Measurements from ENCODE around the gene RTN4. TPM values are rescaled to one million over a fixed set of nuclear protein-coding genes. Genes with fewer than 3 reads are reported as not detected.

Gene RTN4
- total RNA-seq, 1 experiment from 2014 or later: 236 TPM

GRCh38 chr2:54948120-54948519 lies 102.1 kb downstream of the RTN4 start:
- CTCF ChIA-PET: no interaction called here
- H3K4me1 ChIP-seq: no peaks in the 10 kb centered on the region
- H3K36me3 Mint-ChIP-seq (ENCODE audit: insufficient read depth, unreplicated experiment): peaks cover 14% of the 10 kb centered on the region
- no peak overlapping the region for H3K27ac Mint-ChIP-seq (ENCODE audit: unreplicated experiment)
- BruUV-seq (replicated peaks): no TSS peak
- POLR2A ChIA-PET: no interaction called here
- no peak for DNase-seq
- no peak overlapping the region for H3K4me3 ChIP-seq (ENCODE audit: low read depth, low read length)
- H3K9me3 ChIP-seq: no peaks in the 10 kb centered on the region
- intact Hi-C loops (cut with micrococcal nuclease; ENCODE audit: unreplicated experiment): no loop called here
- H3K9me3 Mint-ChIP-seq (ENCODE audit: unreplicated experiment): no peaks in the 10 kb centered on the region
- H3K4me1 Mint-ChIP-seq (ENCODE audit: low read depth, unreplicated experiment): peaks cover 6% of the 10 kb centered on the region
- TF ChIP-seq CTCF (IDR thresholded peaks at IDR 0.05; ENCODE audit: insufficient read depth in 1 of 2, low read depth in 1 of 2, low read length in 1 of 2, severe bottlenecking in 1 of 2, unreplicated experiment in 1 of 2): no peak
- no peaks in the 10 kb centered on the region for H3K27me3 ChIP-seq (replicated peaks; ENCODE audit: control insufficient read depth, insufficient read depth, low read length)
- no peaks in the 10 kb centered on the region for H3K27me3 Mint-ChIP-seq (ENCODE audit: insufficient read depth, unreplicated experiment)
- H3K4me3 Mint-ChIP-seq (ENCODE audit: unreplicated experiment): no peak overlapping the region
- H3K36me3 ChIP-seq (ENCODE audit: control insufficient read depth, insufficient read depth, low read length): no peaks in the 10 kb centered on the region

GRCh38 chr2:54947646-54948045 lies 102.6 kb downstream of the RTN4 start:
- POLR2A ChIA-PET: no interaction called here

GRCh38 chr2:54947136-54947535 lies 103.1 kb downstream of the RTN4 start:
- Mint-ChIP-seq H3K4me1 (ENCODE audit: low read depth, unreplicated experiment) (peaks cover 6% of the 10 kb centered on the region), H3K36me3 (ENCODE audit: insufficient read depth, unreplicated experiment) (peaks cover 14% of the 10 kb centered on the region), H3K9me3 (ENCODE audit: unreplicated experiment) (no peaks in the 10 kb centered on the region), H3K27ac (ENCODE audit: unreplicated experiment) (no peak overlapping the region), H3K4me3 (ENCODE audit: unreplicated experiment) (no peak overlapping the region), H3K27me3 (ENCODE audit: insufficient read depth, unreplicated experiment) (no peaks in the 10 kb centered on the region)
- no peak for TF ChIP-seq CTCF (IDR thresholded peaks at IDR 0.05; ENCODE audit: insufficient read depth in 1 of 2, low read depth in 1 of 2, low read length in 1 of 2, severe bottlenecking in 1 of 2, unreplicated experiment in 1 of 2)
- Histone ChIP-seq H3K4me3 (ENCODE audit: low read depth, low read length) (no peak overlapping the region), H3K9me3 (no peaks in the 10 kb centered on the region), H3K36me3 (ENCODE audit: control insufficient read depth, insufficient read depth, low read length) (no peaks in the 10 kb centered on the region), H3K27me3 (replicated peaks; ENCODE audit: control insufficient read depth, insufficient read depth, low read length) (no peaks in the 10 kb centered on the region), H3K4me1 (no peaks in the 10 kb centered on the region)
- BruUV-seq (replicated peaks): no TSS peak
- no peak for DNase-seq
- intact Hi-C loops (cut with micrococcal nuclease; ENCODE audit: unreplicated experiment): no loop called here
- CTCF ChIA-PET: no interaction called here
- POLR2A ChIA-PET: no interaction called here

More at GRCh38 chr2:54947646-54948045, 102.6 kb downstream of the RTN4 start:
- peaks cover 14% of the 10 kb centered on the region for H3K36me3 Mint-ChIP-seq (ENCODE audit: insufficient read depth, unreplicated experiment)
- H3K27ac Mint-ChIP-seq (ENCODE audit: unreplicated experiment): no peak overlapping the region
- Histone ChIP-seq H3K4me3 (ENCODE audit: low read depth, low read length) (no peak overlapping the region), H3K4me1 (no peaks in the 10 kb centered on the region), H3K36me3 (ENCODE audit: control insufficient read depth, insufficient read depth, low read length) (no peaks in the 10 kb centered on the region), H3K27me3 (replicated peaks; ENCODE audit: control insufficient read depth, insufficient read depth, low read length) (no peaks in the 10 kb centered on the region), H3K9me3 (no peaks in the 10 kb centered on the region)
- H3K4me1 Mint-ChIP-seq (ENCODE audit: low read depth, unreplicated experiment): peaks cover 6% of the 10 kb centered on the region
- CTCF ChIA-PET: no interaction called here
- no peak for TF ChIP-seq CTCF (IDR thresholded peaks at IDR 0.05; ENCODE audit: insufficient read depth in 1 of 2, low read depth in 1 of 2, low read length in 1 of 2, severe bottlenecking in 1 of 2, unreplicated experiment in 1 of 2)
- no peaks in the 10 kb centered on the region for H3K27me3 Mint-ChIP-seq (ENCODE audit: insufficient read depth, unreplicated experiment)
- DNase-seq: no peak
- no peak overlapping the region for H3K4me3 Mint-ChIP-seq (ENCODE audit: unreplicated experiment)
- intact Hi-C loops (cut with micrococcal nuclease; ENCODE audit: unreplicated experiment): no loop called here
- no TSS peak for BruUV-seq (replicated peaks)
- H3K9me3 Mint-ChIP-seq (ENCODE audit: unreplicated experiment): no peaks in the 10 kb centered on the region
